GM21825 (cell line): ENCODE data around the gene TMEM151A.
"Not testable (repeated sequence)": the region's sequence is repeated elsewhere in the genome, so short reads cannot be mapped to it uniquely, and the experiment has no call there.

ENCODE experiments used
- ATAC-seq: cut with Tn5 transposase; IDR thresholded peaks from one replicate; pipeline ENCODE4 v1.9.1; 2021; ENCODE audit warnings: mild to moderate bottlenecking, moderate library complexity; ENCODE audit not compliant: unreplicated experiment

TMEM151A gene

GRCh38 chr11:66320289-66320688 is 28.6 kb downstream of the TMEM151A start:
- ATAC-seq = not testable (repeated sequence)

GRCh38 chr11:66320748-66321147 is 29.1 kb downstream of the TMEM151A start:
- not testable (repeated sequence) for ATAC-seq

GRCh38 chr11:66321606-66322005 is 29.9 kb downstream of the TMEM151A start:
- no peak for ATAC-seq

GRCh38 chr11:66322732-66323427 is 31.2 kb downstream of the TMEM151A start:
- no peak for ATAC-seq

GRCh38 chr11:66323684-66324083 is 32.0 kb downstream of the TMEM151A start:
- no peak for ATAC-seq

- no peak for ATAC-seq
Observed at GRCh38 chr11:66324664-66325063, 33.0 kb downstream of the TMEM151A start.

- ATAC-seq = no peak
Observed at GRCh38 chr11:66325263-66325671, 33.6 kb downstream of the TMEM151A start.

- ATAC-seq = no peak
Observed at GRCh38 chr11:66326261-66327111, 34.8 kb downstream of the TMEM151A start.

GRCh38 chr11:66327171-66328030 is 35.7 kb downstream of the TMEM151A start:
- no peak for ATAC-seq

- ATAC-seq = no peak
Observed at GRCh38 chr11:66328031-66328301, 36.3 kb downstream of the TMEM151A start.

GRCh38 chr11:66328302-66329144 is 36.8 kb downstream of the TMEM151A start:
- no peak for ATAC-seq

GRCh38 chr11:66329165-66329673 is 37.5 kb downstream of the TMEM151A start:
- no peak for ATAC-seq

GRCh38 chr11:66330931-66331330 is 39.2 kb downstream of the TMEM151A start:
- ATAC-seq = no peak

GRCh38 chr11:66331542-66332370 is 40.1 kb downstream of the TMEM151A start:
- ATAC-seq = no peak

- no peak for ATAC-seq
Observed at GRCh38 chr11:66332371-66333219, 40.9 kb downstream of the TMEM151A start.

- no peak for ATAC-seq
Observed at GRCh38 chr11:66333220-66333877, 41.7 kb downstream of the TMEM151A start.

- ATAC-seq = no peak
Observed at GRCh38 chr11:66333896-66334604, 42.4 kb downstream of the TMEM151A start.
